WTC11 (cell line): ENCODE data around the gene EFNA5. TPM values are rescaled to one million over a fixed set of nuclear protein-coding genes. Genes with fewer than 3 reads are reported as not detected.

Experiments
- ATAC-seq: fragments of 200-7000 bp; cut with Tn5 transposase; 2 replicates; pipeline ENCODE4 v1.10.0; 2021; ENCODE audit warnings: mild to moderate bottlenecking, moderate library complexity
- CTCF ChIA-PET: fragments of 300-600 bp; sonication (Branson Sonifier 250); formaldehyde crosslinking; loops from one replicate; lab custom pipeline; 2021; ENCODE audit warnings: antibody characterized with exemption; lab: Charles Lee
- POLR2A ChIA-PET: fragments of 350-600 bp; sonication (Branson Sonifier 250); formaldehyde crosslinking; loops from one replicate; lab custom pipeline; 2021; ENCODE audit warnings: antibody characterized with exemption; lab: Charles Lee
- DNase-seq: peaks from one replicate; pipeline ENCODE4 v3.0.0; 2021; ENCODE audit warnings: low spot score
- H3K27ac Mint-ChIP-seq: 2 replicates; pipeline ENCODE4 v1.8.0; 2021; ENCODE audit warnings: mixed read lengths
- H3K27me3 Mint-ChIP-seq: 2 replicates; pipeline ENCODE4 v1.8.0; 2021; ENCODE audit warnings: low read depth, mild to moderate bottlenecking, moderate library complexity, mixed read lengths
- H3K36me3 Mint-ChIP-seq: 2 replicates; pipeline ENCODE4 v1.8.0; 2021; ENCODE audit warnings: mixed read lengths
- H3K4me1 Mint-ChIP-seq: 2 replicates; pipeline ENCODE4 v1.8.0; 2022; ENCODE audit warnings: mixed read lengths
- H3K4me3 Mint-ChIP-seq: 2 replicates; pipeline ENCODE4 v1.8.0; 2021; ENCODE audit warnings: mild to moderate bottlenecking, moderate library complexity, mixed read lengths
- H3K9me3 Mint-ChIP-seq: 2 replicates; pipeline ENCODE4 v1.8.0; 2021; ENCODE audit warnings: mixed read lengths
- ATF6 ChIP-seq: sonication (generic); formaldehyde crosslinking; IDR thresholded peaks from 2 replicates; pipeline ENCODE4 v1.8.1; 2023; ENCODE audit warnings: mild to moderate bottlenecking, missing genetic modification reagents
- CTCF ChIP-seq: fragments of 200-600 bp; IDR thresholded peaks from 2 replicates; pipeline ENCODE4 v1.8.0; 2022; ENCODE audit warnings: antibody characterized with exemption
- GABPB1 ChIP-seq: sonication (generic); formaldehyde crosslinking; IDR thresholded peaks from 2 replicates; pipeline ENCODE4 v1.8.1; 2023; ENCODE audit warnings: mild to moderate bottlenecking, missing genetic modification reagents
- HMGXB4 ChIP-seq: sonication (generic); formaldehyde crosslinking; IDR thresholded peaks from 2 replicates; pipeline ENCODE4 v1.8.1; 2023; ENCODE audit warnings: mild to moderate bottlenecking, moderate library complexity, missing genetic modification reagents
- NR3C1 ChIP-seq: sonication (generic); formaldehyde crosslinking; conservative IDR thresholded peaks from 2 replicates; pipeline ENCODE4 v1.8.1; 2023; ENCODE audit warnings: low read depth, mild to moderate bottlenecking, missing genetic modification reagents
- TEAD4 ChIP-seq: sonication (generic); formaldehyde crosslinking; IDR thresholded peaks from 2 replicates; pipeline ENCODE4 v1.8.0; 2022; ENCODE audit warnings: mild to moderate bottlenecking, missing genetic modification reagents
- ZMAT4 ChIP-seq: fragments of 250-450 bp; sonication (Bioruptor Pico); IDR thresholded peaks from 2 replicates; pipeline ENCODE4 v1.9.0; 2021; ENCODE audit warnings: mild to moderate bottlenecking
- ZNF281 ChIP-seq: sonication (generic); formaldehyde crosslinking; IDR thresholded peaks from 2 replicates; pipeline ENCODE4 v1.8.0; 2023; ENCODE audit warnings: mild to moderate bottlenecking, missing genetic modification reagents
- ZNF423 ChIP-seq: fragments of 250-450 bp; sonication (Bioruptor Pico); IDR thresholded peaks from 2 replicates; pipeline ENCODE4 v2.1.2; 2022; ENCODE audit warnings: mild to moderate bottlenecking, moderate library complexity
- total RNA-seq: library from RNA; stranded (reverse); gene quantifications from 3 replicates; pipeline ENCODE4 v1.2.3, GENCODE V29; 2021

EFNA5 gene
- total RNA-seq, 1 experiment from 2014 or later: 17.4 TPM

GRCh38 chr5:107698286-107698685 is 27.5 kb upstream of the EFNA5 start:
- peaks cover 7% of the 10 kb centered on the region for H3K9me3 Mint-ChIP-seq
- POLR2A ChIA-PET: no interaction called here
- peaks cover 11% of the 10 kb centered on the region for H3K4me1 Mint-ChIP-seq

More at GRCh38 chr5:107698286-107698685, 27.5 kb upstream of the EFNA5 start:
- Mint-ChIP-seq H3K4me3 (no peak overlapping the region), H3K27ac (no peak overlapping the region), H3K27me3 (no peaks in the 10 kb centered on the region), H3K36me3 (no peaks in the 10 kb centered on the region)
- DNase-seq (no peak), ATAC-seq (no peak)
- CTCF ChIA-PET: interaction anchor here (1.0 kb wide), 1 partner anchor 8 kb away, joined by 3 read pairs; no protein-coding TSS in a partner anchor
- TF ChIP-seq ZNF281 (CRISPR knock-in tag): no peak
- TF ChIP-seq CTCF: no peak
- no peak for TF ChIP-seq TEAD4 (CRISPR knock-in tag)
- TF ChIP-seq ZMAT4 (CRISPR knock-in tag): no peak
- TF ChIP-seq ZNF423: no peak
- no peak for TF ChIP-seq ATF6 (CRISPR knock-in tag)
- TF ChIP-seq HMGXB4 (CRISPR knock-in tag): no peak
- TF ChIP-seq GABPB1 (CRISPR knock-in tag): no peak
- TF ChIP-seq NR3C1 (CRISPR knock-in tag): no peak
